Right atrium auricular region (tissue), 2 donors: Measurements from ENCODE around the gene TTLL8. TPM values are rescaled to one million over a fixed set of nuclear protein-coding genes. Genes with fewer than 3 reads are reported as not detected.

Source experiments
- DNase-seq: peaks from one replicate; pipeline ENCODE4 v3.0.0-alpha.2; 2019; ENCODE audit warnings: low spot score
- H3K27ac ChIP-seq, 2 donors: fragments of 200-600 bp; sonication (generic); 1 replicate in 1 of 2; 2 replicates in 1 of 2; pipeline ENCODE4 v1.5.1; 2016 to 2019
- H3K27me3 ChIP-seq, 2 donors: fragments of 200-600 bp; sonication (generic); one replicate each; pipeline versions ENCODE4 v1.5.1 to v1.6.0; 2017 to 2019
- H3K36me3 ChIP-seq: fragments of 200-600 bp; sonication (generic); one replicate; pipeline ENCODE4 v1.5.1; 2016
- H3K4me1 ChIP-seq, 2 donors: fragments of 200-600 bp; sonication (generic); one replicate each; pipeline versions ENCODE4 v1.5.1 to v1.6.0; 2017 to 2019
- H3K4me3 ChIP-seq, 2 donors: fragments of 200-600 bp; sonication (generic); 1 replicate in 1 of 2; 2 replicates in 1 of 2; pipeline ENCODE4 v1.5.1; 2017 to 2019; ENCODE audit warnings: mild to moderate bottlenecking in 1 of 2, moderate library complexity in 1 of 2
- H3K9me3 ChIP-seq, 2 donors: fragments of 200-600 bp; sonication (generic); one replicate each; pipeline ENCODE4 v1.5.1; 2019
- CTCF ChIP-seq, 2 donors: fragments of 200-600 bp; sonication (generic); IDR thresholded peaks; one replicate each; pipeline ENCODE4 v1.5.1; 2019; ENCODE audit warnings: antibody characterized with exemption in 2 of 2
- total RNA-seq, 2 donors: library from RNA; depleted of rRNA; stranded (reverse); fragments of >200 nt; gene quantifications; one replicate each; pipeline ENCODE4 v1.1.0, GENCODE V29; 2016

The TTLL8 gene
- total RNA-seq, 2 donors from 2014 or later: not detected

- Histone ChIP-seq H3K36me3 (no peaks in the 10 kb centered on the region), H3K9me3 (peaks cover 0 to 13% of the 10 kb centered on the region in 2 donors), H3K27ac (no peak within 1 kb of the TSS), H3K4me1 (peaks cover 0 to 3% of the 10 kb centered on the region in 2 donors), H3K27me3 (peaks cover 3% of the 10 kb centered on the region in 2 donors), H3K4me3 (no peak within 1 kb of the TSS)
- no peak for DNase-seq
- TF ChIP-seq CTCF (IDR thresholded peaks at IDR 0.05): no peak
Observed at GRCh38 chr22:50085211-50085972, 27.3 kb upstream of the TTLL8 start, which contains the start of gene MLC1. Gene MLC1, minus strand, starts transcription at chr22:50085426. Its CDS starts 524 bp downstream, at chr22:50084902.

- no peak for TF ChIP-seq CTCF (IDR thresholded peaks at IDR 0.05)
- H3K27me3 ChIP-seq: peaks cover 3% of the 10 kb centered on the region in 2 donors
Observed at GRCh38 chr22:50084614-50085021, 26.5 kb upstream of the TTLL8 start.

GRCh38 chr22:50084080-50084477, 26.0 kb upstream of the TTLL8 start:
- Histone ChIP-seq H3K4me3 (no peak overlapping the region), H3K27me3 (peaks cover 3% of the 10 kb centered on the region in 2 donors), H3K36me3 (no peaks in the 10 kb centered on the region), H3K9me3 (peaks cover 0 to 3% of the 10 kb centered on the region in 2 donors), H3K27ac (no peak overlapping the region), H3K4me1 (peaks cover 0 to 3% of the 10 kb centered on the region in 2 donors)
- no peak for DNase-seq
- TF ChIP-seq CTCF (IDR thresholded peaks at IDR 0.05): no peak

More at GRCh38 chr22:50084614-50085021, 26.5 kb upstream of the TTLL8 start:
- no peaks in the 10 kb centered on the region for H3K36me3 ChIP-seq
- no peak overlapping the region for H3K27ac ChIP-seq
- no peak for DNase-seq
- no peak overlapping the region for H3K4me3 ChIP-seq
- H3K4me1 ChIP-seq: peaks cover 0 to 3% of the 10 kb centered on the region in 2 donors
- H3K9me3 ChIP-seq: peaks cover 0 to 5% of the 10 kb centered on the region in 2 donors

GRCh38 chr22:50083462-50084079, 25.5 kb upstream of the TTLL8 start:
- H3K27me3 ChIP-seq: peaks cover 1 to 3% of the 10 kb centered on the region in 2 donors
- no peak overlapping the region for H3K27ac ChIP-seq
- peaks cover 0 to 3% of the 10 kb centered on the region in 2 donors for H3K9me3 ChIP-seq
- H3K4me1 ChIP-seq: peaks cover 0 to 3% of the 10 kb centered on the region in 2 donors
- no peaks in the 10 kb centered on the region for H3K36me3 ChIP-seq
- H3K4me3 ChIP-seq: no peak overlapping the region
- TF ChIP-seq CTCF (IDR thresholded peaks at IDR 0.05): no peak
- DNase-seq: no peak

- Histone ChIP-seq H3K9me3 (peaks cover 0 to 3% of the 10 kb centered on the region in 2 donors), H3K27me3 (peaks cover 0 to 3% of the 10 kb centered on the region in 2 donors), H3K27ac (no peak overlapping the region), H3K4me3 (no peak overlapping the region), H3K4me1 (peaks cover 0 to 3% of the 10 kb centered on the region in 2 donors), H3K36me3 (no peaks in the 10 kb centered on the region)
- TF ChIP-seq CTCF (IDR thresholded peaks at IDR 0.05): no peak
- no peak for DNase-seq
Observed at GRCh38 chr22:50082961-50083461, 24.9 kb upstream of the TTLL8 start.
